ENCODE data around the gene BABAM2.
A peak's percentile ranks its signal among the peaks of the same experiment; 100 is the strongest.

Gene BABAM2

DNA sequence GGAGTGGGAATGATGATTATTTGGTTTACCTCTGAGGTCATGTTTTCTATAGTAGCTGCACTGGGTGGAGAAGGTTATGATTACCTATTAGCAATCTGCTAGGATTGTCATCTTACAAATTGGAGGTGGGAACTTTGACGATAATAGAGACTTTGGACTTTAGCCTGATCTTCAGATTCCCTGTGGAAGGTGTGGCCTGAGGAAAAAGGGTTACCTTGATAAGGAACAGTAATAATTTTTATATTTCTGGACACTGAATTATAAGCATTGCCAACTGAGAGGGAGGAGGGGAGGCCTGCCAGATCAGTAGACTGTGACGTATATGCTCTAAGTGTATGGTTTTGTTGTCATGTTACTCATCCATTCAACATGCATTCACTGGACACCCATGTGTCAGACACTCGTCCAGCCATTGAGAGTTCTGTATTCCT lies 318.7 kb downstream of the BABAM2 start:
- no peak for DNase-seq (ENCODE audit: low spot score)

DNA sequence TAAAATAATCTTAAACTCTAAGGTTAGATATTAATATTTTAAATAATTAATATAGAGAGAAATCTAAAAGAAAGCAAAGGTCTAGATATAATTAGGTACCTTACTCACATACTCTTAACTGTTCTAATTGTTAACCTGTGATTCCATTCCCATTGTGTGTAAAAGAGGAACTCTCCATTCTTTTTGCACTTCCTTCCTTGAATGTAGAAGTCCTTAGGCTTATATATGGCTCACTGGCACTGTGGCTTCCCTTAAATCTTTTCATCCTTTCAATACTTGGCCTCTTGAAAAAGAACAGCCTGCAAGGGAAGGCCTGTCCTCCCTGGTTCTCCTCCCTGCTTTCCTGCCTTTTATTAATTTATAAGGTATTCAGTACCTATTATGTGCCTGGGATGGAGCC lies 319.3 kb downstream of the BABAM2 start:
- DNase-seq (ENCODE audit: low spot score), result no peak

DNA sequence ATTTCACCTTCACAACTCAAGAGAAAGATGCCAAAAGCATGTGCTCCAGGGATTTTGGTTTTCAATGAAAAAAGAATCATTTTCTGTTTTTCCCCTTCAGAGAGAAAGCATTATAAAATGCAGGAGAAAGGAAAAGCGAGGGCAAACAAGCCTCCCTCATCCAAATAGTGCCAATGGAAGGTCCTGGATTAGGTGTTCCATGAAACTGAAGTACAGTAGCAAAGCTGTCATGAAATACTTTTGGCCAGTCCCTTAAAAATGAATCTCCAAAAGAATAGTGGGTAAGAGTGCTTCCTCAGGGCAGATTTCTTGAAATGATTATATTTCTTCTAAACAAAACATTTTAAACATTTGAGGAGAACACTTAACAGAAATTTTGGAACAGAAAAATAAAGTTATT lies 320.0 kb downstream of the BABAM2 start:
- DNase-seq (ENCODE audit: low spot score), result no peak

DNA sequence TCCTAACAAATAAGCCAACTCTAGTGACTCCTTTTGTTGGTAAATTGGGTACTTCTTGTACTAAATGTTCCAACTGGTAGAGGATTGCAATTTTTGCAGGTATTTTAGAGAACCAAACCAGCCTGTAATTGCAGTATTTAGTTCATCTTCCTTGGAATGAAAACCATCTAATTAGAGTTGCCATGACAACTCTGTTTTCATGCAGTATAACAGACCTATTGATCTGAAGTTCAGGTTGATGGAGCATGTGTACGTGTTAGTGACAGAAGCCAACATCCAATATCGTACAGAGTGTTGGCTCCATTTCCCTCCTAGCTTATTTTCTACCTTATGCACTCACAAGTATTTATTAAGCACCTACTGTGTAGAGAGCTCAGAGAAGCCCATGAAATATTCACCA lies 325.8 kb downstream of the BABAM2 start:
- DNase-seq (ENCODE audit: low spot score), result no peak

DNA sequence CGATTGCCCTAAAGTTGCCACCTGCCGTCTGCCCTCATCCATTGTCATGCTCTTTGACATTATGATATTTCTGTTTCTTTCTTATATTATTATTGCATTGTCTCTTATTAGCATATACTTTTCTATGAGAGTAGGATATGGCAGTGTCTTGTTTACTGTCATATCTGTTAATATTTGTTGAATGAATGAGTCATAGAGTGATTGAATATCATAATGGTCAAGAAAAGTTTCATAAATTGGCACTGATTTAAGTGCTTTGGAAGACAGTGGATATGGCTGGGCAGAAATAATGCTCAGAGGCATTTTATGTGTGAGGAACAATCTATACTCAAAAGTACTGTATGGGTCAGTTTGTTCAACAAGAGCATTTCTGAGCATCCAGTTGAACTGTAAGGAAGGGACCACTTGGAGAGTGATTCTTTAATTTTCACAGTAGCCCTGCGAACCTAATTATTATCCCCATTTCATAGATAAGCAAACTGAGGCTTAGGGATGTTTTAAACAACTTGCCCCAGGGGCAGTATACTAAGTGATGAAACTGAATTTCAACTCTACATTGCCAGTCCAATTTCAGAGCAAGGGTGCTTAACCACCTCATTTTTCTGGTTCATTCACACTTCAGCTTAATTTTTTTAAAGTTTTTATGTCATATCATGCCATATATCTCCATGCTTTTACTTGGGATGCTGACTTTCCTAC lies 326.7 kb downstream of the BABAM2 start:
- DNase-seq (ENCODE audit: low spot score), result no peak

DNA sequence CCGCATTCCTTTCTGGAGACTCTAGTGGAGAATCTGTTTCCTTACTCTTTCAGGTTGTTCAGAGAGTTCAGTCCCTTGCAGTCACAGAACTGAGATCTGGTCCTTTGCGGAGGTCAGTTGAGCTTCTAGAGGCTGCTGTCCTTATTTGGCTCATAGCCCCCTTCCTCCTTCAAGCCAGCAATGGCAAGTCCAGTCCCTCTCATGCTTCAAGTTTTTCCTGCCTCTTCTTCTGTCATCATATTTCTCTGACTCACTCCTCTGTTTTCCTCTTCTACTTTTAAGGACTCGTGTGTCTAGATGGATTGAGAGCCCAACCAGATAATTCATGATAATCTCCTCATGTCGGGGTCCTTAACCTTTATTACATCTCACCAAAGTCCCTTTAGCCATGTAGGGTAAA lies 328.6 kb downstream of the BABAM2 start:
- no peak for DNase-seq (ENCODE audit: low spot score)

DNA sequence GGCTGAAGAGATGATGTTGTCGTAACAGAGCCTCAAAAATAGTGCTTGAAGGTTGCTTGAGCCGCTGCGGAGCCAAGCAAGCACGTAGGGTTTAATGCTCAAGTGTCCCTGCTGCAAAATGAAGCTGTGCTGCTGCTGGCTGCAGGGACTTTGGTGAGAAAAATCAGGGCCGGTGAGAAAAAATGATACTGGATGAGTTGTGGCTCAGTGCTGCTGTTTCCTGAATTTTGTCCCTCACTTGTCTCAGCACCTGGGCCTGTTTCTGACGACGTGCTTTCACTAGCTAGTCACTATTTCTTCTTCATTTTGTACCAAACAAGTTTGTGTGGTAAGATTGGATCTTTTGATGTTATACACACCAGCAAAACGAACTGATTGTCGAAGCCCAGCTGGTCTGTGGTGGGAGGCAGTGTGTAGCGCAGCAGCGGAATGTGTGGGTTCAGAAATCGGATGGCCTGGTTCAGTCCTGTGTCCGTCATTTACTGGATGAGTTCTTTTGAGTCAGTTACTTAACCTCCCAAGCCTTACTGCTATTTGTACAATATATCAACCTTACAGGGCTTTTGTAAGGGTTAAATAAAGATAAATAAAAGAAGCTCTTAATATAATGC lies 329.3 kb downstream of the BABAM2 start:
- no peak for DNase-seq (ENCODE audit: low spot score)

DNA sequence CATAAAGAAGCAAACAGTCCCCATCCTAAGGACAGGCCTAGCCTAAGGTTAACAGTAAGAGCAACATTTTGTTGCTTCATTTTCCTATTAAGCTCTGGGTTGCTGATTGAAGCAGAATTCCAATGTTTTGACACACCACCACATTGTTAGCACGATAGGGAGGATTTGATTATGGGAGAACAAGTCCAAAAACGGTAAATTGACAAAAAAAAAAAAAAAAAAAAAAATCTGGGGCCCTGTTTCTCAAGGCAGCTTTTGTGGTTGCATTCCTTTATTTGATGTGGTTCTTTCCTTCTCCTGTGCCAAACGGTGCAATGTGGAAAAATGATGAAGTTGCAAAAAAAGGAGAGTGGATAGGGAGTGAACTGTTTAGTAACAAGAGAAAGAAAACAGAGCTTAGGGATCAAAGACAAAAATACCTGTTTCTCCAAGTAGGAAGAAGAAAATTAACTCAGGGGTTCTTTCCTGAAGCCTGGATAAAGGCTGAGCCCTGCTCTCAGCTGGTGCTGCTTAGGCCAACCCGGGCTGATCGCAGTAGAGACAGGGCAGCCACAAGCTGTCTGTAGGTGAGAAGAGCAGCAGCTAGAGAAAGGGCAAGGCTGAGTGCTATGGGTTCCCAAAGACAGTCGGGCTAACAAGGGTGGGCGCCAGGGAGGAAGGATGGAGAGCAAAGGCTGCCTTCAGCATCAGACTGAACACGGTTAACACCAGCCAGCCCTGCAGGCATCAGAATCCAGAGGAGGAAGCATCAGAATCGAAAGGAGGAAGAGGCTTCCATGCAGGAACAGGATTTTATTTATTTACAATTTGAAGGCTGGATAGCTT lies 334.3 kb downstream of the BABAM2 start:
- peak; percentile 81 for DNase-seq (ENCODE audit: low spot score)

DNA sequence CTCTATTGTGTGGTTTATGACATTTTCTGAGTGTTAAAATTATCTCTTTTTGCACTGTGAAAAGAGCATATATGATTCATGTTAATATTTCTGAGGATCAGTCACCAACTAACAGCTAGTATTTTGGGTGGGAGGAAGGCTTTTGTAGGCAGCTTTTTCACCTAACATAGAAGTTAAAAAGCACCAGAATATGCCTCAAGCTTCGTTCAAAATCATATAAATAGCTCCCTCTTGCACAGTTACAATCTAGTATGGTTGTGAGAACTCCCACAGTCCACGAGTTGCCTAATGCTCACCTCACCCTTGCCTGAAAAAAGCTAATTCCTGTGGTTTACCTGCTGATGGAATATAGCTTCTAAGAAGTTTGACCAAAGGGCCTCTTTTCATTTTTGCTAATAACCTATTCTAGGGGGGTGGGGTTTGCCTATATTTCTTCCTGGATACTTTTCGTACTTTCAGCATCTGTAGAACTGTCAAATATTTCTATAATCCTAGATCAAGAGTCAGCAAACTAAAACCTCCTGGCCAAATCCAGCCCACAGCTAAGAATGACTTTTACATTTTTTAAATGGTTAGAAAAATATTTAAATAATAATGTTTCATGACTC lies 335.0 kb downstream of the BABAM2 start:
- DNase-seq (ENCODE audit: low spot score), result no peak

DNA sequence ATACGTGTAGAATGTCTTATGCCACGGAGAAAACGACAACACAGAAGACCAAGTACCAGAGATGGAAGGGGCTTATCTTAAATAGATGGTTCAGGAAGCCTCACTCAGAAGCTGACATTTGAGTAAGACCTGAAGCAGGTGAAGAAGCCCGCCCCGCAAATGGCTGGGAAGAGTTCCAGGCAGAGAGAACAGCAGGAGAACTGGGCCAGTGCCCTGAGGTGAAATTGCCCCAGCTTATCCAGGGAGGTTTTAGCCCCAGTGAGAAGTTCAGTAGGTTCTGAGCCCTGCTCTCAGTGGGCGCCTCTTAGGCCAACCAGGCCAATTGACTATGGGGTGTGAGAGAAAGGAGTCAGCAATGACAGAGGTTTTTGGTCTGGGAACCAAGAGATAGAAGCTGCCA lies 336.0 kb downstream of the BABAM2 start:
- DNase-seq (ENCODE audit: low spot score), result no peak

DNA sequence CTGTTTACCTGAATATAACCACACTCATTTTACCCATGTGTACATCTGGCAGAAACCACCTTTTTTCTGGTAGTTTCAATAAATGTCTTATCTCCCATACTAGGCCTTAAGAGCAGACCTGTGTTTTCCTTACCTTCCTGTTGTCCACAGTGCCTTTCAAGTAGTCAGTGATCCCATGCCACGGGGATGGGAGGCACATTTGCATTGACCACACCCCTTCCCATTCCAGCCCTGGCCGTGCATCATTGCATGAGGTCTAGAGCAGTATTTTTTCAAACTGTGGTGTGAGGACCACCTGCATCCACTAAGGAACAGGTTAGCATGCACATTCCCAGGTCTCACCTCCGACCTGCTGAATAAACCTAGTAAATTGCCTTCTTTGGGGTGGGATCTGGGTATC lies 337.0 kb downstream of the BABAM2 start:
- no peak for DNase-seq (ENCODE audit: low spot score)

DNA sequence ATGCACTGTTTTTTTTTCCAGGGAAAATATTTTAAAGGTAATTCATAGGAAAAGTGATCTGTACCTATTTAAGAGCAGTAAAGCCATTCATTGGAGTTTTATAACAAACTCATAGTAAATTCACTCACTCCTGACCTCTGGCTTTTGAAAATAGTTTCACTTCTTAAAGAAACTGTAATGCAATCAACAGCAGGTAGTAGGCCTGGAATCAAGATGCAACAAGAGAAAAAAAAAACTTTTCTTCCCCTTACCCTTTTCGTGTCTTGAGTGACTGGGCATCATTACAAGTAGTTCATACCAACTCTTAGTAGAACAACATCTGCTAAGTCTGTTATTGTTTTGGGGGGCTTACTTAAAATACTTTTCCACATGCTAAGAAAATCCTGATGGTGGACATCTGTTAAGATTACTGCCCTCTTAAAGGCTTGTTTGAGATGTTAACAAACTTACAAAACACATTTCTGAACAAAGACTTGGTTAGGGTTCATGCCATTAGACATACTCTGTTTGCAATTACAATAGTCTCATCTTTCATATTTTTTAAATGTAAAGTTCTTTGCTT lies 338.0 kb downstream of the BABAM2 start:
- no peak for DNase-seq (ENCODE audit: low spot score)

DNA sequence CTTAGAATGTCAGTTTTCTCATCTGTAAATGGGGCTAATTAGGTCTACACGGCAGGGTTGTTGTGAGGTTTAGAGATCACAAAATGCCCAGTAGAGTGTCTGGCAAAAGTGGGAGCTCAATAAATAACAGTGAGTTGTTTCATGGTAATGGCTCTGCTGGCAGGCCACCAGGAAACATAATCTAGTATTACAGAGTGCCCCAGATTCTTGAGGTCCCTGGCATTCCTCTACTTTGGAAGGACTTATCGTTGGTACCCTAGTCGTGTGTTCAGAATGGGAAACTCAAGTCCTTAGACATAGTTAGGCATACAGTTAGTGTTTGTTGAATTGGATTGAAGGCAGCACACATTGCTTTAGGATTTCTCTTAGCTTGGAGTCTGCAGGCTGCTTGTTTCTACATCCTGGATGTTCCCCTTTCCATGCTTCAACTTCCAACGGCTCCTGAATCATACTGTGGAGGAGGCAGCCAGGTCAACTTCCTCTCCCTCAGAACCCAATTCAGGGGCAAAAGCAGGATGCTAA lies 340.6 kb downstream of the BABAM2 start:
- DNase-seq (ENCODE audit: low spot score), result peak; percentile 27

DNA sequence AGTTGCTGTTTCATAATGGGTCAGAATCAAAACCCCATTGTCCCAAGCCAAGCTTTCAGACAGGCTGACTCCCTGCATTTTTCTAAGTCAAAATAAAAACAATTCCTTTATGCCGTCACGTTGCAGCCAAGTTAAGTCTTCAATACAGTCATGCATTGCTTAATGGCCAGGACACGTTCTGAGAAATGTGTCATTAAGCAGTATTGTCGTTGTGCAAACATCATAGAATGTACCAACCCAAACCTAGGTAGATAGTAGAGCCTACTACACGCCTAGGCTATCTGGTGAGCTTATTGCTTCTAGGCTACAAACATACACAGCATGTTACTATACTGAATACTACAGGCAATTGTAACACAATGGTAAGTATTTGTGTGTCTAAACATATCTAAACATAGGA lies 341.8 kb downstream of the BABAM2 start:
- DNase-seq (ENCODE audit: low spot score), result peak; percentile 16

DNA sequence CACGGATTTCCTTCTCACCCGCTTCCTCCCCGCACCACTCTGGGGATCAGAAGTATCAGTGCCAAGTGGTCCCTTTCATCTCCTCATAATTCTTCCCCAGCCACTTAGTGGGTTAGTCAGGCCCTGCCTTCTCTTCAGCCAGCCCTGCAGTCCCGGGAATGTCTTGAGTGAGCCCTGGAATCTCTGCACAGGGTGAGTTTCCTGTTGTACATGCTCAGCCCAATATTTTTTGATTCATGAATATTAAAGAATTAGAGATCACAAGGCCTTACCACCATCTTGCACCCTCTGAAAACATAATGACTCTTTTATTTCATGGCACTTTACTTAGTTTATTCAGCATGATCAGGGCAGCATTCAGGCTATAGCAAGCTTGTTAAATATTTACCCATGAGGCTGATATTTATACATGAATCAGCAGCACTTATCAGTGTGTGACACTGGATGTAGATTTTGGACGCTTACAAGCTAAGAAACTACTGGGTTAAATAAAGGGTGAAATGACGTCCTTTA lies 342.7 kb downstream of the BABAM2 start:
- DNase-seq (ENCODE audit: low spot score), result peak; percentile 62

DNA sequence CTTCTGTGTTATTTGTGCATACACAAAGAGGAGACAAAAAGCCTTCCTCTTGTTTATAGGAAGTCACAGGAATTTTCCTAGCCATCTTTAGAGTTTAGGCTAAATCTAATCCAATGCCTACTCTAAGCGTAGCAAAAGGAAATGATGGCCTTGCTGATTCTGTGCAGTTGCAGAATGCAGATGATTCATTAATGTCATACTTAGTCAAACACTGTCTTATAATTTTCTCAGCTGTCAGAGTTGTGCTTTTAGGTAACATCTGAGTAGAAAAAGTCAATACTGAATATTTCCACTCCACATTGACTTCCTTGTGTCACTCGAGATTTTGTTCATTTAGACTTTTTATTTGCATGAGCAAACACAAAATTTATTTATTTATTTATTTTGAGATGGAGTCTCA lies 344.3 kb downstream of the BABAM2 start:
- DNase-seq (ENCODE audit: low spot score), result no peak

DNA sequence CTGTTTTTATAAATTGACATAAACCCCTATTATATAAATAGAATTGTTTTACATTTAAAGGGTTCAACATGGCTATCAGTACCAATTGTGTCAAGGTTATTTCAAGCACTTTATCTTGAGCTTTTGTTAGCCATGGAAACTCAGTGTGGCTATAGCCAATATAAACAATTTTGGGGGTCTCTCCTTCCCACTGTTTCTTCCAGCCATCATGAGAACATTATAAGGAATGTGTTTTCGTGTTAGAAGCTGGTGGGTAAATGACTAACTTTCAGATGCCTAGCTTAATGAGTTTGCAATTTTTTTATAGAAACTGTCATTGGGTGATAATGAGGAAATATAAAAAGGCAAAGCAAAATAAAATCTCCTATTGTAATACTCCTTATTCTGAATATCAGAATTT lies 348.7 kb downstream of the BABAM2 start:
- no peak for DNase-seq (ENCODE audit: low spot score)

DNA sequence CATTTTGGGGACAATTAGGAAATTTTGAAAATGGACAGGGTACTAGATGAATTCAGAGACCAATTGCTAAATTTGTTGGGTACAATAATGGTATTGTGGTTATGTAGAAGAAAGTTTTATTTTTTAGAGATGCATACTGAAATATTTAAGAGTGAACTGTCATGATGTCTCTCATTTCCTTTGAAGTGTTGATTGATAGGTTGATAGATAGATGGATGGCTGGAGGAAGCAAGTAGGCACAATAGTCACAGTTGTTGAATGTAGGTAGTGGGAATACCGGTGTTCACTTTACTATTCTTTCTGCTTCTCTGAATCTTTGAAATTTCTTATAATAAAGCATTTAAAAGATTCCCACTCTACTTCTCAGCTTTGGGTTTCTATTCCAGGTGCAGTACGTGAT lies 350.4 kb downstream of the BABAM2 start:
- no peak for DNase-seq (ENCODE audit: low spot score)

DNA sequence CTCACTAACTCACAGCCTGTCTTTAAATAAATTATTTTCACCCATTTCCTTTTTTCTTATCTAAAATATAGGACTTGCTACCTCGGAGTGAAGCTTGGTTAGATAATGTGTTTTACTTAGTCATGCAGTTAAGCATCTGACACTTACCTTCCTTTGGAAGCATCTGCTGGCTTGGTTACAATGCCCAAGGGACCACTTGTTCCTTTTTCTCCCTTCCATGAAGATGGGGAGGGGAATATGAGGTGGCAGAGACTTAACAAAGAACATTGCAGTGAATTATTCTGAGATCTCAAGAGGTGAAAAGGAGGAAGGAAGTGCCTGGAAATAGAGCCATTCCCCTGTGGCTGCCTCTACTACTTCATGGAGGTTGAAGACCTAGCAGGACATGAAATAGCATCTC lies 356.8 kb downstream of the BABAM2 start:
- no peak for DNase-seq (ENCODE audit: low spot score)

DNA sequence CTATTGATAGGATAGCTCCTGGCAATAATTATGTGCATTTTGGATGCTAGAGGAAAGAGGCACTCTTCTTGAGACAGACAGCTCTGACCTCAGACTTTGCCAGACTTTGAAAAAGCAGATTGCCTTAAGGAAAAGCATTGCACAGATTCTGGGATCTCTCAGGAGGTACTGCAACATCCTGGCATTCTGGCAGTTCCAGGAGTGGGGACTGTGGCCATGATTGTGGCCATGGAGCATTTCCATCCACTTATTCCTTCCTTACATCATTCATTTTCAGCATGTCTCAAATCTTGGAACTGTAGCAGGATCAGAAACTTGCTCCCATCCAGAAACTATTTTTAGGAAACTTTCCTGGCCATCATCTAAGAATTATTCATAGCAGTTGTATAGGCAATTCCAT lies 357.2 kb downstream of the BABAM2 start:
- DNase-seq (ENCODE audit: low spot score), result no peak

DNA sequence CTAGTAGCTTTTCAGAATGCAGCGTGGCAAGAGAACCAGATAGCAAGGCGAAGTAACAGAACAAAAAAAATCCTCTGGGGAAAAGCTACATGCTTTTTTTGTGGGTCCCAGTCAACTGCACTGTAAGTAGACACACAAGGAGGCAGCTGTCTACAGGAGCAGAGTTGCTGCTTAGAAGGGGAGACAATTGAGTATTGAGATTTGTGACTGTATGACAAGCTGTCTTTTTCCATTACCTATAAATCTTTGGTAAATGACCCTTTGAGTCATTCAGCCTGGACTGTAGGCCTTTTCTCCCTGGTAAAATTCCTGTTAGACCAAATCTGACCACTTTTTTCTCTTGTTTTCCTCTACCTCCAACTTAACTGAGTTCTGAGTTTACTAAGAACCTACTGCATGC lies 358.0 kb downstream of the BABAM2 start:
- no peak for DNase-seq (ENCODE audit: low spot score)

DNA sequence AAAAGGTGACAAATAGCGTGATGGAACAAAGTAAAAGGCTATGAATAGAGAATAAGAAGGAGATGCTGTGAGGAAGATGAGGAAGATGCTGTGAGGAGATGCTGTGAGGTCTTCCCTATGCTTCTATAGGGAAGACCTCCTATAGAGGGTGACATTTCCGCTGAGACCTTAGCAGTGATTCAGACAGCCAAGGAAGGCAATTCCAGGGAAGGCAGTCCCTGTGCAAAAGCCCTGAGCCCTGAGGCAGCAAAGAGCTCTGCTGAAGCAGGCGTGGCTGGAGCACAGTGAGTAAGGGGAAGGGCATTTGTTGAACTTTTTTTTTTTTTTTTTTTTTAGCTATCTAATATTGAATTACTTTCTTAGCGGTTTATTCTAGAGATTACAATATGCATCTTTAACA lies 359.5 kb downstream of the BABAM2 start:
- DNase-seq (ENCODE audit: low spot score), result peak; percentile 50

Measured in GM03348 (cell line).